ENCODE data around the gene FBXO17.
"Not testable (repeated sequence)": the region's sequence is repeated elsewhere in the genome, so short reads cannot be mapped to it uniquely, and the experiment has no call there.

The FBXO17 gene

DNA sequence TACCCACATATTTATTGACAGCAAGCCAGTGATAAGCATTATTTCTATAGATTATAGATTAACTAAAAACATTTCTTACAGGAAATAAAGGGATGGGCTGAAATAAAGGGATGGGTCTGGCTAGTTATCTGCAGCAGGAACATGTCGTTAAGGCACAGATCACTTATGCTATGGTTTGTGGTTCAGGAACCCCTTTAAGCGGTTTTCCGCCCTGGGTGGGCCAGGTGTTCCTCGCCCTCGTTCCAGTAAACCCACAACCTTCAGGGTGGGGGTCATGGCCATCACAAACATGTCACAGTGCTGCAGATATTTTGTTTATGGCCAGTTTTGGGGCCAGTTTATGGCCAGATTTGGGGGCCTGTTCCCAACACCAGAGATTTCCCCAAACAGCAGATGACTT, 34.1 kb downstream of the FBXO17 start:
- DNase-seq = not testable (repeated sequence)

- no peak for DNase-seq
These were observed 35.6 kb downstream of the FBXO17 start for GRCh38 chr19:38939957-38940356.

- DNase-seq = no peak
These were observed 42.0 kb downstream of the FBXO17 start for GRCh38 chr19:38933544-38933943.

DNA sequence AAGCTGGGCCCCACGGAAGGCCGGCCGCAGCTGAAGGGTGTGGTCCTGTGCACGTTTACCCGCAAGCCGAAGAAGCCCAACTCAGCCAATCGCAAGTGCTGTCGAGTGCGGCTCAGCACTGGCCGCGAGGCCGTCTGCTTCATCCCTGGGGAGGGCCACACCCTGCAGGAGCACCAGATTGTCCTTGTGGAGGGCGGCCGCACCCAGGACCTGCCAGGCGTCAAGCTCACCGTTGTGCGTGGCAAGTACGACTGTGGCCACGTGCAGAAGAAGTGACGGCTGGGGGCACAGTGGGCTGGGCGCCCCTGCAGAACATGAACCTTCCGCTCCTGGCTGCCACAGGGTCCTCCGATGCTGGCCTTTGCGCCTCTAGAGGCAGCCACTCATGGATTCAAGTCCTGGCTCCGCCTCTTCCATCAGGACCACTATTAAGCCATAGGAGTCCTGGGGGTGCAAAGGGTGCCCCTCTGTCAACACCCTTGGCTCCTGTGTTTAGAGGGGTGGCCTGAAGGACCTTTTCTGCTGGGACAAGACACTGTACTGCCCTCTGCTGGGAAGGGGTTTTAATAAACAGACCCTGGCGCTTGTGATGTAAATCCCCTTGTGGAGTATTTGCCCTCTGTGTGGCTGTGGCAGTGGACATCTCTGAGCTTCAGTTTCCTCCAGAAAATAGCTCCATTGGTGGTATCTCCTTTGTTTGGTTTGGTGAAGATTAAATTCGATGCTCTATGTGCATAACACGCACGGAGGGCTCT, 42.9 kb downstream of the FBXO17 start:
- DNase-seq = peak; percentile 19

- DNase-seq = no peak
These were observed 44.1 kb downstream of the FBXO17 start for GRCh38 chr19:38931521-38931793.

- peak; percentile 97 for DNase-seq
These were observed 44.6 kb downstream of the FBXO17 start, which contains the start of gene MRPS12 for GRCh38 chr19:38930776-38931520. TSS of gene MRPS12 (plus strand) at chr19:38930944. CDS start at chr19:38931295, 351 bp downstream.

DNA sequence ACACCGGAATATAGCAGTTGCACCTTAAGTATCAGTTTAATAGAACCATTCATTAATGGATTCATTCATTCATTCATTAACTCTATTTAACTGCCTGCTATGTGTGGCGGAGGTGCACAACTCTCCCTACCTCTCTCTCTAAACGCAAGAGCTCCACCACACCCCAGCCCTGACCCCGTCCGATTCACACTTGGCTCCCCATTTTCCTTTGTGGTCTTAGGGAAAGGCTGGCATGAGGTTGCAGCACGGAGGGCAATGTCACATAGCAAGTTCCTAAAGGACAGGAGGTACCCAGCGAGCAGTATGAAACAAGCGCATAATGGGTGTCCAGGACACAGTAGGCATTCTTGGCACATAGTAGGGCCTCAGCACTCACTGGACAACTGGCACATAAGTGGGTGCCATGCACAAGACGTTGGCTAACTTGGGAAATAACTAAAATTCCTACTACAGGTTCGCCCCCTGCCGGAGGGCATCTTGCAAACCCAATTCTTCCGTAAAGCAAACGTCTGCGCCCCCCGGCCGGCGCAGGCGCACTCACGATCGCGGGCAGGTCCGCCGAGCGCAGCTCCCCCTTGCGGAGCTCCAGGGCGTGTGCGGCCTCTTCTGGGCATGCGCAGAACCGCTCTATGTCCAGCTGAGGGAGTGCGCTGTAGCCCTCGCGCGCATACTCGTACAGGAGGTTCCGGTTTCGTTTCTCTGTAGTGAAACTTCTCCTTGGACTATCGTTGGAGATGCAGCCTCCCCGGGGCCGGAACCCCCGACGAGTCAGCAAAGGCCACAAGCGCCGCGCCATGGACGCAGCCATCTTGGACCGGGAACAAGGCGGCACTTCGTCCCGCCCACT, 45.4 kb downstream of the FBXO17 start, which contains the start of gene SARS2:
SARS2 (minus strand) TSS at position 835 of the 847 bp plus-strand sequence; CDS start at position 808, 27 bp downstream.
- DNase-seq = peak; percentile 85

DNA sequence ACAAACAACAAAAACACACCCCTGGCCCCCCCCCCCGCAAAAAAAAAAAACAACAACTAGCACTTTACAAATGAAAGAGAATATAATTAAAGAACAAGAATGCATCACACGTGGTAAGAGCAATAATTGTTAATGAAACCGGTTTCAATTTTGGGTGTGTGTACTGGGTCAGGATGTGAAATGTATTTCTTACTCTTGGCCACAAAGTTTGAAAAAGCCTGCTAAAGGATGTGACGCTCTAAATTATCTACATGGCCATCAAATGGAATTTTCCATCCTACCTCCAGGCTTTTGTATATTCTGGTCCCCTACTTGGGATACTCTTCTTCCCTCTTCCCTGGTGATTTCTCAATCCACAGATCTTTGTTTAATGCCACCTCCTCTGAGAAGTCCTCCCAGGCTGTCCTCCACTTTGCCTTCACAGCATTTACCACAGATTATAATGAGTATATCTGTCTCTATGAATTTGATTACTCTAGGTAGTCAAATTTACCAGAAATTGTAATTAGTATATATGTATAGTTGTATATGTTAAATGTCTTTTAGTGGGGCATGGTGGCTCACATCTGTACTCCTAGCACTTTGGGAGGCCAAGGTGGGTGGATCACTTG, 47.0 kb downstream of the FBXO17 start:
- DNase-seq = no peak

DNA sequence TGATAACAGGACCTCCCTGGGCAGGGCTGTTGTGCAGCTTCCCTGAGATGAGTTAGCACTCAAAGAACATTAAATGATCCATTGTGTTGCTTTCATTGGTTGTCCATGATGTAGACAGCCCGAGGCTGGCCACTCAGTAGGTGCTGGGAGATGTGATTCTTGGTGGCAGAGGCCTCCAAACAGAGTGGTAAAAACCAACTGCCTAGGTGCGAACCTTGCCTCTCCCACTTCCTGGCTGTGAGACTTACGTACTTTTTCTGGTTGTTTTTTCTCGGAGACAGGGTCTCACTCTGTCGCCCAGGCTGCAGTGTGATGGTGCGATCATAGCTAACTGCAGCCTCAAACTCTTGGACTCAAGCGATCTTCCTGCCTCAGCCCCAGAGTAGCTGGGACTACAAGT, 51.2 kb downstream of the FBXO17 start:
- no peak for DNase-seq

GRCh38 chr19:38922482-38922881, 53.1 kb downstream of the FBXO17 start:
- no peak for DNase-seq

GRCh38 chr19:38921420-38922274, 53.9 kb downstream of the FBXO17 start:
- DNase-seq = no peak

GRCh38 chr19:38920602-38921419, 54.7 kb downstream of the FBXO17 start:
- no peak for DNase-seq

GRCh38 chr19:38919837-38920601, 55.5 kb downstream of the FBXO17 start:
- DNase-seq = no peak

- DNase-seq = no peak
These were observed 57.0 kb downstream of the FBXO17 start for GRCh38 chr19:38918526-38918925.

GRCh38 chr19:38917921-38918491, 57.5 kb downstream of the FBXO17 start:
- no peak for DNase-seq

DNA sequence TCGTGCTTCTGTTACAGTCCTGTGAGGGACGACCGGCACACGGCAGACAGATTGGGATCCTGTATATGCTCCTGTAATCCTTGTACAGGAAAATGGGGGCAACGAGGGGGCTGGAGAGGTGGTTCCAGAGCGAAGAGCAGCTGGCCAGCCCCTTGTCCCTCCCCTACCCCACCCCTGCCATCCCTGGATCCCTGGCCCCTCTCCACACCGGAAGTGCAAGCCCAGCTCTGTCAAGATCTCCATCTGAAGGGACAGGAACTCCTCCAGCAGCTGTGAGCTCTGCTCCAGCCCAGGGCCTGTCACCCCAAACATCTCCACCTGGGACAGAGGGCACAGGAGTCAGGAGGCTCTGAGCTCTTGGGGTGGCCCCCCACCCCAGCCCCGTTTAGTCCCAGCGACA, 58.0 kb downstream of the FBXO17 start:
- DNase-seq = no peak

DNA sequence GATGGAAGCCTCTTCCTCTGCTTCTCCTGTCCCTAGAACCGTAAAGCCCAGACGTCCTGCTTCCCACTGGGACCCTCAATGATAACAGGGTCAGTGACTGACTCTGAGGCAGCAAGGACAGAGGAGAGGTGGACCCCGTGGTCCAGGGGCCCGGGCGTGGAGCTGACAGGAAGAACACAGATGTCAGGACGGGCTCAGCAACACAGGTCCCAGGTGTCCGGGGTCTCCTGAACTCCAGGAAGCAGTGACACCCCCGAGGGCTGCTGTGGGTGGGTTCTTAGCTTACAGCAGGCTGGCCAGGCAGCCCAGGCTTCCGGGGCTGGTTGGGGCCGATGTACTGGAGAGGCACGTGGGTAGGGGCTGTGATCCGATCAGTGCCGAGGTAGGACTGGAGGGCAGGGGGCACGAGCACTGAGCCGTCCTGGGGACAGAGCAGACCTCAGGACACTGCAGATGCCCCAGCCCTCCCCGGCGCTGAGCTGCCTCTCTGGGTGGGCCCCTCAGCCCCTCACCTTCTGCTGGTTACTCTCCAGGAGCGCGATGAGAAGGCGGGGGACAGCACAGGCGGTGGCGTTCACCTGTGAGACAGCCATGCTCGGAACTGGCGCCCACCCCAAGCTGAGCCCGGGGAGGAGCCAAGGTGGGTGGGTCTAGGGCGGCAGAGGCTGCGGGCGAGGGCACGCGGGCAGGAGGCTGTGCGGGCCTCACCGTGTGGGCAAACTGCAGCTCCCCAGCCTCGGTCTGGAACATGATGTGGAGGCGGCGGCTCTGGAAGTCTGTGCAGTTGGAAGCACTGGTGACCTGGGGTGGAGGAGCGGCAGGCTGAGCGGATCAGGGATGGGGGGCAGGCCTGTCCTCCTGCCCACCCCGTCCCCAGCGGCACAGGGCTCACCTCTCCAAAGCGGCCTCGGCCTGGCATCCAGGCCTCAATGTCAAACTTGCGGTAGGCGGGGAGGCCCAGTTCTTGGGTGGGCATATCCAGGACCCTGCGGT, 59.9 kb downstream of the FBXO17 start:
- no peak for DNase-seq

GRCh38 chr19:38913958-38914357, 61.6 kb downstream of the FBXO17 start:
- DNase-seq = no peak
